ENCODE measurements around the gene TIAM2. TPM values are rescaled to one million over a fixed set of nuclear protein-coding genes. Genes with fewer than 3 reads are reported as not detected.

Gene TIAM2
- total RNA-seq, 2 donors from 2014 or later, result 9.3 to 10.3 TPM

- H3K27ac ChIP-seq, result no peak overlapping the region
- no peaks in the 10 kb centered on the region for H3K27me3 ChIP-seq
- no peak overlapping the region for H3K4me3 ChIP-seq
- H3K36me3 ChIP-seq, result no peaks in the 10 kb centered on the region
- H3K9me3 ChIP-seq, result no peaks in the 10 kb centered on the region
- H3K4me1 ChIP-seq, result no peaks in the 10 kb centered on the region
- DNase-seq (ENCODE audit: low spot score), result no peak
- TF ChIP-seq, protein P1, sequence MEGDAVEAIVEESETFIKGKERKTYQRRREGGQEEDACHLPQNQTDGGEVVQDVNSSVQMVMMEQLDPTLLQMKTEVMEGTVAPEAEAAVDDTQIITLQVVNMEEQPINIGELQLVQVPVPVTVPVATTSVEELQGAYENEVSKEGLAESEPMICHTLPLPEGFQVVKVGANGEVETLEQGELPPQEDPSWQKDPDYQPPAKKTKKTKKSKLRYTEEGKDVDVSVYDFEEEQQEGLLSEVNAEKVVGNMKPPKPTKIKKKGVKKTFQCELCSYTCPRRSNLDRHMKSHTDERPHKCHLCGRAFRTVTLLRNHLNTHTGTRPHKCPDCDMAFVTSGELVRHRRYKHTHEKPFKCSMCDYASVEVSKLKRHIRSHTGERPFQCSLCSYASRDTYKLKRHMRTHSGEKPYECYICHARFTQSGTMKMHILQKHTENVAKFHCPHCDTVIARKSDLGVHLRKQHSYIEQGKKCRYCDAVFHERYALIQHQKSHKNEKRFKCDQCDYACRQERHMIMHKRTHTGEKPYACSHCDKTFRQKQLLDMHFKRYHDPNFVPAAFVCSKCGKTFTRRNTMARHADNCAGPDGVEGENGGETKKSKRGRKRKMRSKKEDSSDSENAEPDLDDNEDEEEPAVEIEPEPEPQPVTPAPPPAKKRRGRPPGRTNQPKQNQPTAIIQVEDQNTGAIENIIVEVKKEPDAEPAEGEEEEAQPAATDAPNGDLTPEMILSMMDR (IDR thresholded peaks at IDR 0.05), result no peak
Observed at GRCh38 chr6:154984146-154984545, 11.0 kb upstream of the TIAM2 start.

- H3K27me3 ChIP-seq, result no peaks in the 10 kb centered on the region
- no peaks in the 10 kb centered on the region for H3K4me1 ChIP-seq
- H3K36me3 ChIP-seq, result no peaks in the 10 kb centered on the region
- H3K9me3 ChIP-seq, result no peaks in the 10 kb centered on the region
- H3K27ac ChIP-seq, result no peak overlapping the region
- H3K4me3 ChIP-seq, result no peak overlapping the region
- TF ChIP-seq, protein P1 (IDR thresholded peaks at IDR 0.05), result no peak
- no peak for DNase-seq (ENCODE audit: low spot score)
Observed at GRCh38 chr6:154986787-154987235, 8.3 kb upstream of the TIAM2 start.

GRCh38 chr6:154989448-154989847 lies 5.7 kb upstream of the TIAM2 start:
- Histone ChIP-seq H3K4me1 (no peaks in the 10 kb centered on the region), H3K9me3 (no peaks in the 10 kb centered on the region), H3K4me3 (no peak overlapping the region), H3K36me3 (no peaks in the 10 kb centered on the region), H3K27ac (no peak overlapping the region), H3K27me3 (no peaks in the 10 kb centered on the region)
- DNase-seq (ENCODE audit: low spot score), result no peak
- TF ChIP-seq, protein P1 (IDR thresholded peaks at IDR 0.05), result no peak

GRCh38 chr6:154991207-154991606 lies 3.9 kb upstream of the TIAM2 start:
- Histone ChIP-seq H3K4me3 (no peak overlapping the region), H3K9me3 (no peaks in the 10 kb centered on the region), H3K4me1 (peaks cover 0 to 9% of the 10 kb centered on the region in 2 donors), H3K27me3 (no peaks in the 10 kb centered on the region), H3K36me3 (no peaks in the 10 kb centered on the region), H3K27ac (no peak overlapping the region)
- TF ChIP-seq, protein P1 (IDR thresholded peaks at IDR 0.05), result no peak
- no peak for DNase-seq (ENCODE audit: low spot score)

DNA sequence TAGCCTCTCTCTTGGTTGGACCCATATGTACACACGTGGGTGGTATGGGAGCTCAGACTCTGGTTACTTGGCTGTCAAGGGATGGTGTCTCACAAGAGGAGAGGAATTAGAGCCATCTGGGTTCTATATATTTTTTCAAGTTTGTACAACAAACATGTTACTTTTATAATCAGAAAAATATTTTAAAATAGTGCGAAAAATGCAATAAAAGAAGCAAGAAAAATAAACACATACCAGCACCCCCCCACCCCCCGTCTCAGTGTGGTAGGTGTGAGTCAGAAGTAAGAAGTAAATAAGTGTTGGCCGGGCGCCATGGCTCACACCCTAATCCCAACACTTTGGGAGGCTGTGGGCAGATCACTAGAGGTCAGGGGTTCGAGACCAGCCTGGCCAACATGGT lies 2.1 kb upstream of the TIAM2 start:
- Histone ChIP-seq H3K9me3 (no peaks in the 10 kb centered on the region), H3K36me3 (no peaks in the 10 kb centered on the region)
- TF ChIP-seq, protein P1 (IDR thresholded peaks at IDR 0.05), result no peak

DNA sequence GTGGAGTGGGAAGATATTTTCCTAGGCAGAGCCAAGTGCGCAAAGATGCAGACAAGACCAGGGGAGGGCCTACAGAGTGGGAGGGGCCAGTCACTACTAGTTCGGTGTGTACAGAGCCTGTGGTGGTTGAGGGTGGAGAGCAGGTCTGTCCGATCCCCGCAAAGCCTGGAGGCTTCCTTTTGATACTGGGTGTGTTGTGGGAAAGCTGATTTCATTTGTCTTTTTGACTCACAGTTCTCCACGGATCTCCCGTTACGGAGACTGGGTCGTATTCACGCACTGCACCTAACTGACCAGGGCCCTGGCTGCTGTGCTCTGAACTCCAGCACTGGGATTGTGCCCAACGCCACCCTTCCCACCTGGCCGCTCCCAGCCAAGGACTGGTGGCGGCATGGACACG lies 1.4 kb upstream of the TIAM2 start:
- Histone ChIP-seq H3K27me3 (no peaks in the 10 kb centered on the region), H3K36me3 (no peaks in the 10 kb centered on the region), H3K9me3 (no peaks in the 10 kb centered on the region), H3K4me1 (peaks cover 0 to 10% of the 10 kb centered on the region in 2 donors), H3K4me3 (no peak overlapping the region), H3K27ac (no peak overlapping the region)
- TF ChIP-seq, protein P1 (IDR thresholded peaks at IDR 0.05), result no peak
- DNase-seq (ENCODE audit: low spot score), result no peak

More for the DNA sequence above, 2.1 kb upstream of the TIAM2 start:
- H3K27me3 ChIP-seq, result no peaks in the 10 kb centered on the region
- H3K4me1 ChIP-seq, result peaks cover 0 to 10% of the 10 kb centered on the region in 2 donors
- no peak for DNase-seq (ENCODE audit: low spot score)
- H3K4me3 ChIP-seq, result no peak overlapping the region
- no peak overlapping the region for H3K27ac ChIP-seq

Data from right atrium auricular region (tissue), 2 donors.